Raji (cell line): Measurements from ENCODE around the gene FAM186B.

ENCODE experiments used
- POLR2A ChIP-seq: IDR thresholded peaks from 2 replicates; pipeline ENCODE4 v1.6.1; 2011; ENCODE audit warnings: low read depth, low read length, control low read depth; ENCODE audit not compliant: insufficient read depth

Gene FAM186B

DNA sequence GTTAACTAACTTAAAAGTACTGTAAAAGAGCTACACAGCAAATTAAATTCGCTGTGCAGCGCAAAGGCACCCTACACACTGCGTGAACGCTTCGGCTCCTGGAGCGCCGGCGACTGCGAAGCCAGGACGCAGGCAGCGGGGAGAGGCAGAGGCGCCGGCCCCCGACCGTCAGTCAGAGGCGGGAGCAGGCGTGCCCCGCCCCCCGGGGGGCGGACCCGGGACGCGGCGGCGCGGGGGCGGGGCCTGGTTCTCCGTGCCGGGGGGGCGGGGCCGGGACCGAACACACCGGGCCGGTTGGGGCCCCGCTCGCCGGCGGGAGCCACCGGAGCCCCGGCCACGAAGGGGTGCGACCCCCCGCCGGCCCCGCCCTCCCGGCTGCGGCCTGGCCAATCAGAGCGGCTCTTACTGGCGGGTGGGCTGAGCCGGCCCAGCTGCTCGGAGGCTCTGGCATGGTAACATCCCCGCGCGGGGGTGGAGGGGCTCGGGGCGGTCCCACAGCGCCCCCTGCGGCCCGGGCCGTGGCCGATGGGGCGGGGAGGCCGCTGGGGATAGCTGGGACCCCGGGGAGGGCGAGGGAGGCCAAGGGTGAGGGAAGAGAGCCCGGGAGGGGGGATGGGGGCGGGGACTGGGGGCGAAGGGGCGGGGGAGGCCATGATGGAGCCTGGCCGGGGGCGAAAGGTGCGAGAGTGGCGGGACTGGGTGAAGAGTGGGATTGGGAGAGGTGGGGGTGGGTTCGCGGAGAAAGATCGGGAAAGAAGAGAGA, 17.9 kb upstream of the FAM186B start, which contains the start of gene PRPF40B:
TSS of gene PRPF40B (plus strand) at position 420 of the 763 bp plus-strand sequence. CDS start at position 450, 30 bp downstream.
- peak; percentile 82 for TF ChIP-seq POLR2A

DNA sequence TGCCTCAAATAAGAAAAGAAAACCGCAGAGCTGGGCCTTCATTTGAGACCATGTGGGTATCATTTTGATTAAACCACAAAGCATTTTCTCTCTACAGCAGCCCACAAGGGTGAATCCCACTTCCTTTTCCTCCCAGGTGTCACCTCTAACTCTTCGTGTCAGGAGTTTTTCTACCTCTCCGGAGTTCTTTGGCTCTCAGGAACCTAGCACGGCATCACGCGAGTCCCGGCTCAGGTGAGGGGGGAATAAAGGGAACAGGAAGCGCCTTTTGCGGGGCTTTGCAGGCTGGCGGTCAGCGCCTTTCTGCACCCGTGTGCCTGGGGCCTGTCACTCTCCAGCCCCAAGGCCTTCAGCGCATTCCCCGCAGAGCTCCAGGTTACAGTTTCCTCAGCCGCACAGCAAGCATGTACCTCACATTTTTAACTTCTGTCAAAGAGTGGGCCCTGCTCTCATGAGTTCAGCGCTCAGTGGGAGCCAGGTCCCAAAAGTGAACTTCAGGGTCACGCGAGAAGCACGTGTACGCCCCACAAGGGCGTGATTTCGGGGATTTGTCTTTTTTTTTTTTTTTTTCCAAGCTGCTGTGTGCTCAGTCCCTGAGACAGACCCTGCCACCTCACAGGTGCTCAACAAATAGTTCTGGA, 17.2 kb upstream of the FAM186B start:
- TF ChIP-seq POLR2A: no peak

- no peak for TF ChIP-seq POLR2A
Observed at GRCh38 chr12:49621651-49622500, 16.4 kb upstream of the FAM186B start.

- TF ChIP-seq POLR2A: no peak
Observed at GRCh38 chr12:49619286-49619685, 13.8 kb upstream of the FAM186B start.

- no peak for TF ChIP-seq POLR2A
Observed at GRCh38 chr12:49618576-49618975, 13.1 kb upstream of the FAM186B start.

DNA sequence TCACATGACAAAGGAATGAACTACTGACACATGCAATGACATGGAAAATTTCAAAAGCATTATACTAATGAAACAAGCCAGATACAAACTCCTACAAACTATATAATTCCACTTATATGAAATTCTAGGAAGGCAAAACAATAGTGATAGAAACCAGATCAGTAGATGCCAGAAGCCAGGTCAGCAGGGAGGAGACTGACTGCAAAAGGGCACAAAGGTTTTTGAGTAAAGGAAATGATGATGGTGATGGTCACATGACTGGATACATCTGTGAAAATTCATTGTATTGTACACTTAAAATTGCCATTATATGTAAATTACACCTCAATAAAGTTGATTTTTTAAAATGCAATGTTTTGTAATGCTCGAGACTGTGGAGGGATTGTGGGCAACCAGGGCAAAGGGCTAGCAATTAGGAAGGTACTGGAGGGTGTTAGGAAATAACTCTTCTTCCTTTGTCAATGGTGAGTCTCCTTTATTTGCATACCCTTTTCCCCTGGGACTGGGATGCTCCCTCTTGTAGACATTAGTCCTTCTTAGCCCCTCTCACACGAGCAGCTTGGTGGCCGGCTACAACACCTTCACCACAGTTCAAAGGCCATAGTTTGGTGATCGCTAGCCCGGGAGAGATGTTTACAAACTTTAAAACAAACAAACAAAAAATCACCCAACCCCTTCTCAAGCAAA, 11.2 kb upstream of the FAM186B start:
- no peak for TF ChIP-seq POLR2A

DNA sequence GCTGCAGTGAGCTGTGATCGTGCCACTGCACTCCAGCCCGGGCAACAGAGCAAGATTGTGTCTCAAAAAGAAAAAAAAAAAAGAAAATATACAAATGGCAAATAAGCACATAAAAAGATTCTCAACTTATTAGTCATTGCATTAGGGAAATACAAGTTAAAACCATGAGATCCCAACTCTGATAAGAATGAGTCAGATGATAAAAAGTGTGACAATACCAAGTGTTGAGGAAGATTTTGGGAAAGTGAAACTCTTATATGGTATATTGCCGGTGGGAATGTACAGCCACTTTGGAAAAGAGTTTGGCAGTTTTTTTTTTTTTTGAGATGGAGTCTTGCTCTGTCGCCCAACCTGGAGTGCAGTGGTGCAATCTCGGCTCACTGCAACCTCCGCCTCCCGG, 10.3 kb upstream of the FAM186B start:
- TF ChIP-seq POLR2A: no peak

DNA sequence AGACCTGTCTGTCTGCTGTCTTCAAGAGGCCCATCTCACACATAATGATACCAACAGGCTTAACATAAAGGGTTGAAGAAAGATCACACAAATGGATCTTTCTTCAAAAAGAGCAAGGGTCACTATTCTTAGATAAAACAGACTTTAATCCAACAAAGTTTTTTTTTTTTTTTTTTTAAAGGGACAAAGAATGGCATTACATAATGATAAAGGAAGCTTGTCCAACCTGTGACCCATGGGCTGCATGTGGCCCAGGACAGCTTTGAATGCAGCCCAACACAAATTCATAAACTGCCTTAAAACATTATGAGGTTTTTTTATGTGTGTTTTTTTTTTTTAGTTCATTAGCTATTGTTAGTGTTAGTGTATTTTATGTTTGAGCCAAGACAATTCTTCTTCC, 6.8 kb upstream of the FAM186B start:
- TF ChIP-seq POLR2A: no peak

GRCh38 chr12:49609875-49610154, 4.4 kb upstream of the FAM186B start:
- TF ChIP-seq POLR2A: no peak

DNA sequence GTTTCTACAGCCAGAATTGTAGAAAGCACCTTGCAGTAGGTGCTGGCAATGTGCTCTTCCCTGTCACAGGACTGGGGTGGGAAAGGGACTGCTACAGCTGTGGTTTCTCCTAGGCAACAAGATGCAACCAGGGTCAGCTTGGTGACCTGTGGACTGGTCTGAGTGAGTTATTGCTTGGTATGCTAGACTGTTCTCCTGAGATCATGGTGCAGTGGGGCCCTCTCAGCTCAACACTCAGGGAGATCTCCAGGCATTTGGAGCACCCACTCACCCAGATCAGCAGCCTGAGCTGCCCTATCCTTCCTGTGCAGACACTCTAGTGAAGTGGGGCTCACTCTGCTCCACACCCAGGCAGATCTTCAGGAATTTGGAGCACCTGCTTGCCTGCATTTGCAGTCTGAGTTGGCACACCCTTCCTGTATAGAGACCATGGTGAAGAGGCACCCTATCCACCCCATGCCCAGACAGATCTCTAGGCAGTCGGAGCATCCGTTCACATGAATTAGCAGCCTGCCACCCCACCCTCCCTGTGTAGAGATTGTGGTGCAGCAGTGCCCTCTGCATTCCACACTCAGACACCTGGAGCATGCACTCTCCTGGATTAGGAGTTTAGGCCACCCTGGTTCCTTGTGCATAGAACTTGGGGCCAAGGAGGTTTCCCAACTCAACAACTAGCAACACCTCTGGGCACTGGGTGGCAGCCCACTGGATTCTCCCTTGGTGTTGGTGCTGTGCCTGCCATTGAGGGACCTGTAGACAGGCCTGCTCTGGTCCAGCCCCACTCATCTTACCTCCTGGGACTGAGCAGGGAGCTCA, 3.8 kb upstream of the FAM186B start:
- no peak for TF ChIP-seq POLR2A

DNA sequence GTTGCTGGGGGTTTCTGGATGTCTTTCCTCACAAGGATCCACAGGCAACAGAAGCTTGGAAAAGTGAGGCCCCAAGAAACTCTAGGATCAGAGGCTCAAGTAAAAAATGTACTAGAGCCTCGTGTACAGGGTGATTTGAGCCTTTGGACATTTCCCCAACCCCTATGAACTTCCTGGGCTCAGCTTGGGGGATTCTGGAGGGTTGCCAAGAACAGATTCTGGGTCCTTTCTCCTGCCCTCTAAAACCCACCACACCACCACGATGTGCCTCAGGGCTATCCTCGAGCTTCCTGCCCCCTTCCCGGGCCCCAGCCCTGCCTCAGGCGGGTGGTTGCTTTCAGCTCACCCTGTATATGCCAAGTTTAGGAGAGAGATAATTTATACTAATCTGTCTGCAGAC, 583 bp downstream of the FAM186B start:
- no peak for TF ChIP-seq POLR2A

DNA sequence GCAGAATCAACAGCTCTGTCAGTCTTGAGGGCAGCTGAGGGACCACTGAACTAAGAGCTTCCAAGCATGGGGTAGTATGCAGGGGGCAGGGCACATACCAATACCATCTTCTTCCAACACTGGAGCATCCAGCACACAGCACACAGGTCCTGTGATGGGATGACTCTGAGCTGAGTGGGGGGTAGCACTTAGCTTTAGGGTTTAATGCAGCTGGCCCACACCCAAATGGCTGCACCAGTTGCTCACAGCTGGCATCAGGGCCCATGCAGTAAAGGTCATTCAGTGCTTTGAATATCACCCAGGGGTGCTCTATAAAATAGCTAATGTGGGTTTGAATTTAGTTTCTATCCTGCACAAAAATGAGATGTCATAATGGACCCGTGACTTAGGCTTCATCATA, 1.7 kb downstream of the FAM186B start:
- no peak for TF ChIP-seq POLR2A

DNA sequence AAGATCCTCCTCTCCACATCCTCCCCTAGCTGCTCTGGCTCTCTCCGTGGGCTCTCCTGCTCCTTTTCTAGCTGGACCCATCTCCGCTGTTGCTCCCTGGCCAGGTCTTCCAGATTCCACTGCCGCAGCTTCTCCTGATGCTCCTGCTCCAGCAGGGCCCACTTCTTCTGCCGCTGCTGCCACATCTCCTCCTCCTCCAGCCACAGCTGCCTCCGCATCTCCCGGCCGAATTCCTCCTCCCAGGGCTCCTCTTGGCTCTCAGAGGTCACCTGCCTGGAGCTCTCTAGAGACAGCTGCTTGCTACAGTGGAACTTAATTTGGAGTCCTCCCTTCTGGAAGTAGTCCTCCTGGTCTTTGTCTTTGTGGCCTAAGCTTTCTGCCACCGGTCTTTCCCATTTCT, 5.5 kb downstream of the FAM186B start:
- TF ChIP-seq POLR2A: no peak

- TF ChIP-seq POLR2A: no peak
Observed at GRCh38 chr12:49598527-49598926, 6.9 kb downstream of the FAM186B start.

DNA sequence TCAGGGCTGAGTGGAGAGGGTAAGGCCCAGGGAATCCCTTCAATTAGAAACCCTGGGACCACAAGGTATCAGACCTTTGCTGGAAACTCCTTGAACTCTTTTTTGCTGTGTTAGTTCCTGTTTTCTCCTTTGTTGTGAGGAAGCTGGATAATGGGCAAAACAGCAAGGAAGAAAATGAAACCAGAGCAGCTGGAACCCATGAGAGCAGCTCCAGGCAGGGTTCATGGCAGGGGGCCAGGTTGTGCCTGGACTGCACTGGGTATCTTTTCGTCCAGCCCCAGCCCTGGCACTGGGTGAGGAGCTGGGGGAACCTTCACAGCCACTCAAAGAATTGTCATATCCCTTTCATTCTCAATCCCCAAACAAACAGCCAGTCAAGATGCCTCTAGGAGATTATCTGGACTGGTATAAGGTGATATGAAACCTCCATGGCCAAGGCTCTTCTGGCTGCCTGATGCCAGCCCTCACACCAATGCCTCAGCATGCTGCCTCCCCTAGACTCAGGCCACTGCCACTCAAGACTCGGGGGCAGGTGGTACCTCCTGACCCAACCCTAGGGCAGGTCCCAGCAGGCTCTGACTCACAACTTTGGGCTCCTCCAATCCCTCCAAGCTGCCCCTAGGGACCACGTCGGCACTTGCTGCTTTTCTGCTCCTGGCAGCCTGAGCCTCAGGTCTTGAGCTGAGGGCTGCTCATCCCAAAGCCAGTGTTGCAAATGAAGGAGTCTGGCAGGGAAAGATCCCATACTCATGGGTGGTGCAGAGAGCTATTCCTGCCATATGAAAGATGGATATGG, 16.5 kb downstream of the FAM186B start:
- TF ChIP-seq POLR2A: no peak
